Prostate gland (tissue), 2 donors: Measurements from ENCODE around the gene CRLF1.

Experiments used
- CTCF ChIP-seq, 4 experiments: fragments of 200-600 bp in 2 of 4; fragments of 450-650 bp in 2 of 4; sonication (generic) in 2 of 4; IDR thresholded peaks; 1 replicate in 3 of 4; 2 replicates in 1 of 4; pipeline ENCODE4 v1.5.1; 2016 to 2019; ENCODE audit warnings: antibody characterized with exemption in 4 of 4, mild to moderate bottlenecking in 2 of 4, moderate library complexity in 2 of 4
- POLR2A ChIP-seq: fragments of 450-650 bp; IDR thresholded peaks from one replicate; pipeline ENCODE4 v1.6.1; 2016; ENCODE audit warnings: antibody characterized with exemption, mild to moderate bottlenecking
- POLR2AphosphoS5 ChIP-seq: sonication (generic); formaldehyde crosslinking; IDR thresholded peaks from one replicate; pipeline ENCODE4 v1.6.1; 2017; ENCODE audit warnings: antibody characterized with exemption

- no peak for TF ChIP-seq CTCF (IDR thresholded peaks at IDR 0.05)
- TF ChIP-seq POLR2A, result no peak
- no peak for TF ChIP-seq POLR2AphosphoS5
These were observed 14.3 kb upstream of the CRLF1 start for GRCh38 chr19:18620902-18621301.
